ENCODE measurements around the gene ARHGAP1.

ARHGAP1 gene

GRCh38 chr11:46628961-46629360 is 71.5 kb downstream of the ARHGAP1 start:
- H3K4me3 ChIP-seq (replicated peaks; ENCODE audit: low read depth, low read length) = no peak overlapping the region
- no peak for TF ChIP-seq CTCF (IDR thresholded peaks at IDR 0.05; ENCODE audit: low read depth, low read length, missing control alignments)
- no peak for DNase-seq (ENCODE audit: extremely low read depth, low read depth)

Data from HFF-Myc (cell line).